ENCODE measurements around the gene IL20RB. TPM values are rescaled to one million over a fixed set of nuclear protein-coding genes. Genes with fewer than 3 reads are reported as not detected.

The IL20RB gene
- 2.2 TPM for polyA plus RNA-seq (2012; ENCODE audit: insufficient read depth, insufficient read length, low read depth)

GRCh38 chr3:136957751-136958288 lies at the start of gene IL20RB:
Gene IL20RB, plus strand, starts transcription at chr3:136957983. Its CDS starts 131 bp downstream, at chr3:136958114.
- DNase-seq: no peak
- H3K4me3 ChIP-seq (ENCODE audit: low read depth, low read length): no peak within 1 kb of the TSS
- H3K27me3 ChIP-seq: no peaks in the 10 kb centered on the region
- TF ChIP-seq CTCF (IDR thresholded peaks at IDR 0.05; ENCODE audit: low read depth, low read length): no peak
- no peaks in the 10 kb centered on the region for H3K9me3 ChIP-seq
- peaks cover 9% of the 10 kb centered on the region for H3K36me3 ChIP-seq
- no peaks in the 10 kb centered on the region for H3K4me1 ChIP-seq

- Histone ChIP-seq H3K4me3 (ENCODE audit: low read depth, low read length) (no peak overlapping the region), H3K36me3 (no peaks in the 10 kb centered on the region), H3K9me3 (peaks cover 3% of the 10 kb centered on the region; the same call in 1 of the 2 replicates), H3K4me1 (peaks cover 5% of the 10 kb centered on the region; the same call in 1 of the 2 replicates), H3K27me3 (no peaks in the 10 kb centered on the region)
- no peak for DNase-seq
- no peak for TF ChIP-seq CTCF (IDR thresholded peaks at IDR 0.05; ENCODE audit: low read depth, low read length)
These were observed 49.5 kb upstream of the IL20RB start for GRCh38 chr3:136908297-136908696.

GRCh38 chr3:136909187-136909586 lies 48.6 kb upstream of the IL20RB start:
- no peak for DNase-seq
- H3K4me3 ChIP-seq (ENCODE audit: low read depth, low read length): no peak overlapping the region
- no peak for TF ChIP-seq CTCF (IDR thresholded peaks at IDR 0.05; ENCODE audit: low read depth, low read length)

GRCh38 chr3:136910697-136911096 lies 47.1 kb upstream of the IL20RB start:
- Histone ChIP-seq H3K9me3 (no peaks in the 10 kb centered on the region; the same call in 1 of the 2 replicates), H3K4me1 (peaks cover 5% of the 10 kb centered on the region; the same call in 1 of the 2 replicates), H3K36me3 (no peaks in the 10 kb centered on the region), H3K4me3 (ENCODE audit: low read depth, low read length) (no peak overlapping the region), H3K27me3 (no peaks in the 10 kb centered on the region)
- no peak for DNase-seq
- TF ChIP-seq CTCF (IDR thresholded peaks at IDR 0.05; ENCODE audit: low read depth, low read length): no peak

More at GRCh38 chr3:136909187-136909586, 48.6 kb upstream of the IL20RB start:
- Histone ChIP-seq H3K27me3 (no peaks in the 10 kb centered on the region), H3K36me3 (no peaks in the 10 kb centered on the region), H3K9me3 (peaks cover 3% of the 10 kb centered on the region; the same call in 1 of the 2 replicates), H3K4me1 (peaks cover 5% of the 10 kb centered on the region; the same call in 1 of the 2 replicates)

- H3K36me3 ChIP-seq: no peaks in the 10 kb centered on the region
- H3K9me3 ChIP-seq: no peaks in the 10 kb centered on the region; the same call in 1 of the 2 replicates
- DNase-seq: no peak
- H3K4me3 ChIP-seq (ENCODE audit: low read depth, low read length): no peak overlapping the region
- no peaks in the 10 kb centered on the region for H3K27me3 ChIP-seq
- no peak for TF ChIP-seq CTCF (IDR thresholded peaks at IDR 0.05; ENCODE audit: low read depth, low read length)
- peaks cover 5% of the 10 kb centered on the region; the same call in 1 of the 2 replicates for H3K4me1 ChIP-seq
These were observed 44.6 kb upstream of the IL20RB start for GRCh38 chr3:136913168-136913567.

- H3K4me1 ChIP-seq: no peaks in the 10 kb centered on the region
- H3K4me3 ChIP-seq (ENCODE audit: low read depth, low read length): no peak overlapping the region
- no peaks in the 10 kb centered on the region for H3K36me3 ChIP-seq
- no peak for TF ChIP-seq CTCF (IDR thresholded peaks at IDR 0.05; ENCODE audit: low read depth, low read length)
- H3K27me3 ChIP-seq: no peaks in the 10 kb centered on the region
- no peaks in the 10 kb centered on the region for H3K9me3 ChIP-seq
- DNase-seq: no peak
These were observed 43.0 kb upstream of the IL20RB start for GRCh38 chr3:136914739-136915138.
